Measurements from ENCODE around the gene PRR15. TPM values are rescaled to one million over a fixed set of nuclear protein-coding genes. Genes with fewer than 3 reads are reported as not detected.

The PRR15 gene
- polyA plus RNA-seq, 3 donors from 2014 or later: not detected

DNA sequence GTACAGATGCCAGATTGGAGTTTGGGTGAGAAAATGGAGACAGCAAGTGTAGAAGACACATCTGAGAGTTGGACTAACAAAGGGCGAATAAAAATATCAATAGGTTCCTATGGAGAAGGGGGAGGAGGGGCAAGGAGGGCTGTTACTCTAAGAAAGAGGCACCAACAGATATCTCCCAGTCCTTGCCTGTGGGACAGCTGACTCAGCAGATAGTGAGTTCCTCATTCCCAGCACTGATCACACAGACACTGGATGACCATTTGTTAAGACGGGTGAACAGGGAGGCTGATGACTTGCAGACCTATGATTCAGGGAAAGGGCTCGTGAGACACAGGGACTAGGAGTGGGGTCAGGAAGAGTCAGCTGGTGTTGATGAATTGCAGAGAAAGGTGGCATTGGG is 5.7 kb upstream of the PRR15 start:
- Mint-ChIP-seq H3K27me3 (ENCODE audit: low read depth in 3 of 3) (peaks cover 9 to 26% (median 22%) of the 10 kb centered on the region in 3 donors), H3K4me3 (no peak overlapping the region), H3K9me3 (peaks cover 0 to 3% (median 0%) of the 10 kb centered on the region in 6 donors), H3K36me3 (peaks cover 0 to 7% (median 0%) of the 10 kb centered on the region in 3 donors), H3K27ac (no peak overlapping the region), H3K4me1 (peaks cover under 1 to 11% of the 10 kb centered on the region in 2 donors)
- DNase-seq: no peak

DNA sequence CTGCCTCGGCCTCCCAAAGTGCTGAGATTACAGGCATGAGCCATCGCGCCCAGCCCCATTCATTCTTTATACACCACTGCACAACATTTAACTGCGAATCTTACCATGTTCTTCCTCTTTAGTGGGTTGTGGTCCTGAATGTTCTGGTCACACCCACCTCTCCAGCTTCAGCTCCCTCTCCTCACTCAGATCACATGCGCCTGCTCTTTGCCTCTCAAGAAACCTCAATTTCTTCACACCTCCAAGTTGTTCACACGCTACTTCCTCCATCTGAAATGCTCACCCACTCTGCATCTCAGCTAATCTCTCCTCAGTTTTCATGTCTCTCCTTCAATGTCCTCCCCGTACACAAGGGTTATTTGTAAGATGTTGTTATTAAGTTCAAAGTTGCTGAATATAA is 2.4 kb upstream of the PRR15 start:
- Mint-ChIP-seq H3K4me1 (peaks cover 21 to 31% of the 10 kb centered on the region in 2 donors), H3K27ac (no peak overlapping the region), H3K4me3 (no peak overlapping the region), H3K9me3 (peaks cover 0 to 3% (median 0%) of the 10 kb centered on the region in 6 donors), H3K27me3 (ENCODE audit: low read depth in 3 of 3) (peaks cover 9 to 25% (median 21%) of the 10 kb centered on the region in 3 donors), H3K36me3 (peaks cover 0 to 7% (median 4%) of the 10 kb centered on the region in 3 donors)
- DNase-seq: no peak

DNA sequence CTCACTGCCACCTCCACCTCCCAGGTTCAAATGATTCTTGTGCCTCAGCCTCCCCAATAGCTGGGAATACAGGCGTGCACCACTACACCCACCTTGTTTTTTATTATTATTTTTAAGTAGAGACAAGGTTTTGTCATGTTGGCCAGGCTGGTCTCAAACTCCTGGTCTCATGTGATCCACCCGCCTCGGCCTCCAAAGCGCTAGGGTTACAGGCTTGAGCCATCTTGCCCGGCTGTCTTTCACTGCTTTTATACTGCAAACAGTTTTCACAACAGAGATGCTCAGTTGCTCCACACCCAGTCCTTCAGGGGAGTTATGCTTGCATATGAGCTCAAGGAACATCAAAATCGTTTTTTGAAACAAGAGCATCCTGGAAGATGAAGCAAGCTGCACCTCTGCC is 1.3 kb upstream of the PRR15 start:
- Mint-ChIP-seq H3K36me3 (peaks cover 0 to 7% (median 4%) of the 10 kb centered on the region in 3 donors), H3K27me3 (ENCODE audit: low read depth in 3 of 3) (peaks cover 11 to 27% (median 26%) of the 10 kb centered on the region in 3 donors), H3K27ac (no peak overlapping the region), H3K4me1 (peaks cover 21 to 31% of the 10 kb centered on the region in 2 donors), H3K9me3 (peaks cover 0 to 3% (median 0%) of the 10 kb centered on the region in 6 donors), H3K4me3 (no peak overlapping the region)
- no peak for DNase-seq

DNA sequence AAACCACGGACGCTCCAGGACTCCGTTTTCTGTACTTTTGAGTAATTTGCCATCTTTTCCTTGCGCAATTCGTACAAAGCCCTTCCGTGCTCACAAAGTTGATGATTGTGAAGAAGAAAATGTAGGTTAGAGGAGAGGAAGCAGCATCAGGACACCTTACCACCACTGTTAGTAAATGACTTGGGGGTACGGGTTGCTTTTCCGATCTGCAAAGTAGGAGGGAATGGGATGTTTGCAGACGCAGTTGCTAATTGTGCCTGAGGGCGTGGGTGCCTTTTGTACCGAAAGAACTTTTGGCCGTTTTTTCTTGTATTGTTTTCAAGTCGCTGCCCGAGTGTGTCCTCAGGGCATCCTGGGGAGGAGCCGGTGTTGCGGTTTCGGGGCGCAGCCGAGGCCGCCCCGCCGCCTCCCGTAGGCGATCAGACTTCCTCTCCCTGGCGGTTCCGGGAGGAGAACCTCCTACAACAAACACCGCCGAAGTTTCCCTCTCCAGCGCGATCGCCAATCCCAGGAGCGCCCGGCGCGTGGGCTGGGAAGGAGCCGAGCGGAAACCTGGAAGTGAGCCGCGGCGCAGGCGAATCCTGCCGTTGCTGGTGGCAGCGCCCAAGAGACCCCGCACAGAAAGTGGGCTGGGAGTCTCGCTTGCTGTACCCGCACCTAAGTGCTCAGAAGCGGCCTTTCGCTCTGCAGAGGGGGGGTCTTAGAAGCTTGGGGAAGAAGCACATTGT is 1.0 kb downstream of the PRR15 start:
- peaks cover 0 to 7% (median 4%) of the 10 kb centered on the region in 3 donors for H3K36me3 Mint-ChIP-seq
- H3K4me3 Mint-ChIP-seq: peak overlapping the region; percentile 21 to 77 (median 69)
- DNase-seq: no peak
- H3K27ac Mint-ChIP-seq: no peak overlapping the region
- H3K4me1 Mint-ChIP-seq: peaks cover 21 to 31% of the 10 kb centered on the region in 2 donors
- peaks cover 0 to 5% (median 0%) of the 10 kb centered on the region in 6 donors for H3K9me3 Mint-ChIP-seq
- peaks cover 12 to 23% (median 20%) of the 10 kb centered on the region in 3 donors for H3K27me3 Mint-ChIP-seq (ENCODE audit: low read depth in 3 of 3)

DNA sequence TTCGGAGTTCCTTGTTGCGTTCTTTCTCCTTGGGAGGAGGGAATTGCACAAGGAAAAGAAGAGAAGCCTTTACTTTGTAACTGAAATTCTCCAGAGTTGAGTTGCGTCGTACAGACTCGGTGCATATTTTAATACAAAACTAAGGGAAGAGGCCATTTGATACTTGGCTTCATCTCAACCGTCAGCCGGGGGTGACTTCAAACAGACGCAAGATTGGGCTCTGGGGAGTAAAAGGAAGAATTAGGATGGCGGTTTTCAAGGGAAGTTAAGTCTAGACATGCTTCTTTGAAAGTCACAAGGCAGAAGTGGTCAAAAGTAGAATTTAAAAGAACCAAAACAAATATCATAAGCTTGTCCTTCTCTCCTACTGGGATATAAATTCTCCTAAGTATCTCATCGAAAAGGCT is 1.6 kb downstream of the PRR15 start:
- DNase-seq: no peak
- Mint-ChIP-seq H3K27me3 (ENCODE audit: low read depth in 3 of 3) (peaks cover 12 to 23% (median 18%) of the 10 kb centered on the region in 3 donors), H3K36me3 (peaks cover 0 to 7% (median 4%) of the 10 kb centered on the region in 3 donors), H3K9me3 (peaks cover 0 to 5% (median 0%) of the 10 kb centered on the region in 6 donors), H3K4me3 (peak overlapping the region; percentile 10 to 77 (median 31)), H3K4me1 (peaks cover 21 to 31% of the 10 kb centered on the region in 2 donors), H3K27ac (no peak overlapping the region)

DNA sequence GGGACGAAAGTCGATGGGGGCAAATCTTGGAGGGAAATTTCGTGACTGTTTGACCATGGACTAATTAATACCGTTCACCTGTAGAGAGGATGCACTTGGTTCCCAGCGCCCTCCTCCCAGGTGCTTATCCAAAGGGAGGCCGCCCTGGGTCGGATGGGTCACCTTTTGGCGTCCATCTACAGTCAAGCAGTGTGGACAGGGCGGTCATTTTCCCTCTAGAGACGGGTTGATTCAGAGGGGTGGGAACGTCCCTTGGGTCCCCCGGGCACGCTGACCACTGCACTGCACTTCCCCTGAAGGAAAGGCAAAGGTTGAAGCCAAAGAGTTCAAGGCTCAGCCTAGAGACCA is 2.0 kb downstream of the PRR15 start:
- H3K4me3 Mint-ChIP-seq: peak overlapping the region in 3 of 5 donors; percentile 10 to 77 (median 41)
- H3K9me3 Mint-ChIP-seq: peaks cover 0 to 5% (median 0%) of the 10 kb centered on the region in 6 donors
- H3K27me3 Mint-ChIP-seq (ENCODE audit: low read depth in 3 of 3): peaks cover 10 to 21% (median 15%) of the 10 kb centered on the region in 3 donors
- no peak overlapping the region for H3K27ac Mint-ChIP-seq
- H3K4me1 Mint-ChIP-seq: peaks cover 21 to 31% of the 10 kb centered on the region in 2 donors
- H3K36me3 Mint-ChIP-seq: peaks cover 0 to 7% (median 4%) of the 10 kb centered on the region in 3 donors
- DNase-seq: no peak

DNA sequence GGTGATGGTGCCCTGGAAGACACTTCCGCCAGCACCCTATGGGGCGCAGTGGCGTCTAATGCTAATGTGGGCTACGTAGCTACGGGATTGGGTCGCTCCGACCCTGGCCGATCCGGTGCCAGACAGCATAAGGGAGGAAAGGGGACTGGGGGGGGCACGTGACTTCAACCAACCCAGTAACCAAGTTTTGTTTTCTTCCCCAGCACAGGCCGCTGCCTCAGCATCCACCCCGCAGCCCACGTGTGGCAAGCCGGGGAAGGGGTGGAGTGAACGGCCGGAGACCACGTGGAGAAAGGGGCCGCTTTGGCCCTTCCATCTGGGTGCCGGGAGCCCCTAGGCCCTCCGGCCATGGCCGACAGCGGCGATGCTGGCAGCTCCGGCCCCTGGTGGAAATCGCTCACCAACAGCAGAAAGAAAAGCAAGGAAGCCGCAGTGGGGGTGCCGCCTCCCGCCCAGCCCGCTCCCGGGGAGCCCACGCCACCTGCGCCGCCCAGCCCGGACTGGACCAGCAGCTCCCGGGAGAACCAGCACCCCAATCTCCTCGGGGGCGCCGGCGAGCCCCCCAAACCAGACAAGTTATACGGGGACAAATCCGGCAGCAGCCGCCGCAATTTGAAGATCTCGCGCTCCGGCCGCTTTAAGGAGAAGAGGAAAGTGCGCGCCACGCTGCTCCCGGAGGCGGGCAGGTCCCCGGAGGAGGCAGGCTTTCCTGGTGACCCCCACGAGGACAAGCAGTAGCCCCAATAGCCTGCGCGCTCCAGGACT is 2.5 kb downstream of the PRR15 start:
- Mint-ChIP-seq H3K36me3 (peaks cover 0 to 7% (median 4%) of the 10 kb centered on the region in 3 donors), H3K4me3 (peak overlapping the region in 2 of 5 donors; percentile 13 to 15), H3K4me1 (peaks cover 21 to 30% of the 10 kb centered on the region in 2 donors), H3K27ac (no peak overlapping the region), H3K27me3 (ENCODE audit: low read depth in 3 of 3) (peaks cover 8 to 19% (median 15%) of the 10 kb centered on the region in 3 donors), H3K9me3 (peaks cover 0 to 5% (median 0%) of the 10 kb centered on the region in 6 donors)
- DNase-seq: no peak

DNA sequence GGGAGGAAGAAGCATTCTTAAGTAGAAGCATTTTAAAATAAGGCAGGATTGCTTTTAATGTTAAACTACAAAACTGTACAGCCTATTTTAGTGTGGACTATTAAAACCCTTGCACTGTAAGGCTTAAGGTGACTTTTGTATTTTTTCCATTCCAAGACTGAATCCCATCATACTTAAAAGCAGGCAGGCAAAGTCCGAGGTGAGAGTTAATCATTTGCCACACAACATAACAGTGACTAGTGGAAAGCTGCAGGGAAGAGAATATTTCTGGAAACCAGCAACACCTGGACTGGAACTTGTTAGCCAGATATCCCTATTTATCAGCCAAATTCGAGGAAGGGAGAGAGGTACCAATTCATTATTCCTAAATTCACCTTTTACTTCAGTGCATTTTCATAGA is 3.5 kb downstream of the PRR15 start:
- peaks cover 0 to 5% (median 0%) of the 10 kb centered on the region in 6 donors for H3K9me3 Mint-ChIP-seq
- no peak overlapping the region for H3K27ac Mint-ChIP-seq
- no peak for DNase-seq
- peaks cover 0 to 4% (median 0%) of the 10 kb centered on the region in 3 donors for H3K36me3 Mint-ChIP-seq
- H3K27me3 Mint-ChIP-seq (ENCODE audit: low read depth in 3 of 3): peaks cover 7 to 18% (median 9%) of the 10 kb centered on the region in 3 donors
- peaks cover 21% of the 10 kb centered on the region in 2 donors for H3K4me1 Mint-ChIP-seq
- H3K4me3 Mint-ChIP-seq: peak overlapping the region in 1 of 5 donors; percentile 34

DNA sequence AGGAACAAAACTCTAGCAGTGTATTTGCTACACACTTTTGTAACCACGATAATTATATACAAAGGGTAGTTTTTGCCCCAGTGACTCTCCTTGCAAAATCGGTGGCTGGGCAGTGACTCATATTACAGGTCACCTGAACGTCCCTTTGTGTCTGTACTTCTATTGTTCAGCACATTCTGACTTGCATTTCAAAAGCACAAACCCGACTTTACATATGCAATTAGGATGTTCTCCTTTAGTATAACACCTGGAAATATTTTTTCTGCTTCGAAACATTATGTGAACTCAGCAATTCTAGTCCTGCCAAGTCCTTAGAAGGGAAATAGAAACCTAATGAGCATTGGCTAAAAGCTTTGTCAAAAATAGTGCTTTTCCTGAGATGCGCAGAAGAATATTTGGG is 6.0 kb downstream of the PRR15 start:
- Mint-ChIP-seq H3K27ac (no peak overlapping the region), H3K4me3 (no peak overlapping the region), H3K9me3 (peaks cover 0 to 7% (median 0%) of the 10 kb centered on the region in 6 donors), H3K27me3 (ENCODE audit: low read depth in 3 of 3) (peaks cover 11 to 12% (median 11%) of the 10 kb centered on the region in 3 donors), H3K36me3 (no peaks in the 10 kb centered on the region), H3K4me1 (peaks cover 10 to 15% of the 10 kb centered on the region in 2 donors)
- DNase-seq: no peak

DNA sequence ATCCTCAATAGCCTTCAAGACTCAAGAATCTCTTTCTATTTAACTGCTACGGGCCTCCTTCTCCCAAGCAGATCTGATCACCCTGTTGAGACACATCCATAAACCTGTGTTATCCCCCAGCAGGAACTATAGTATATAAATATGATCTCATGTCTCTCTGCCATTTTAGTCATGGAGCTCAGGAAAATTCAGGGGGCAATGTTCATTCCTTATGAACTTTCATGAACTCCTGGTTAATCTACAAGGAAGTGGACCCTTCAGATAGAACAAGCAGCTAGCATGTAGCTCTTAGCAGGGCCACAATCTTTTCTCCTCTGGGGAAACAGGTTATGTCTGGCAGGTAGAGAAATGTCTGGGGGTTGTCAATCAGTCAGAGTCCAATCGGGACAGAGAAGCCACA is 8.9 kb downstream of the PRR15 start:
- Mint-ChIP-seq H3K9me3 (peaks cover 4 to 12% (median 9%) of the 10 kb centered on the region in 6 donors), H3K27ac (no peak overlapping the region), H3K27me3 (ENCODE audit: low read depth in 3 of 3) (peaks cover 3 to 10% (median 7%) of the 10 kb centered on the region in 3 donors), H3K4me3 (no peak overlapping the region), H3K4me1 (no peaks in the 10 kb centered on the region), H3K36me3 (peaks cover 0 to 3% (median 3%) of the 10 kb centered on the region in 3 donors)
- no peak for DNase-seq

DNA sequence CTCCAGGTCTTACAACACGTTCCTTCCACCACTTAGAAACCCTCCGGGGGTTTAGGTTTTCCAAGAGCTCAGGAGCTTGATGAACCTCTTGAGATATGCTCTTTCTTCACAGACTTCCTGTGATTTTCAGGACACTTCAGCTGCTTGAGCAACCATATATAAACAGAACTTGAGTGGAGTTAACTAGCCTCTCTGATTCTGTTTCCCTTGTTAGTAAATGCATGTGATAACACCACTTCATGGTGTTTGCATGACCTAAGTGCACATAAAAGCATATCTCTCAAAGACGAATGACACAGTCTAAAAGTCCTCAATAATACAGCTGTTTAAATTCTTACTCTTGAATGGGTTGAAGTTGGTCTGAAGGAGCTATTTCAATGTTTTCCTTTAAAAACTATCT is 9.9 kb downstream of the PRR15 start:
- no peak for DNase-seq
- no peaks in the 10 kb centered on the region for H3K4me1 Mint-ChIP-seq
- no peak overlapping the region for H3K4me3 Mint-ChIP-seq
- peaks cover 3 to 8% (median 5%) of the 10 kb centered on the region in 3 donors for H3K27me3 Mint-ChIP-seq (ENCODE audit: low read depth in 3 of 3)
- peaks cover 4 to 18% (median 11%) of the 10 kb centered on the region in 6 donors for H3K9me3 Mint-ChIP-seq
- H3K36me3 Mint-ChIP-seq: peaks cover 0 to 3% (median 3%) of the 10 kb centered on the region in 3 donors
- no peak overlapping the region for H3K27ac Mint-ChIP-seq

DNA sequence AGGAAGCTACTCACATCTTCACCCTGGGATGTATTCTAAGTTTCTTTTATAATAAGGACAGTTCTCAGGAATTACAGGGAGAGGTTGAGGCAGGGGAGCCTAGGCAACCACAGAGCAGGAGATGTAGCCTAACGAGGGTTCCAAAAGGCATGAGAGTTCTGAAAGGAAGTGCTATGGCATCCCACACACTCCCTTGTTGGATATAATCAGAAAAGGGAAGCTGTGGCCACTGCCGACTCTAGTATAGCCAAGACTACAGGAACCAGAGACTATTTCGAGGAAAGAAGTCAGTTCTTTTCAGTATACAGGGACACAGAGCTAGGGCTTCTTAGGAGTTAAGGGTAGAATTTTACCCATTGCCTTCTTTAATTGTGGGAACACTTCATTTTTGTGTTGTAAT is 11.0 kb downstream of the PRR15 start:
- DNase-seq: no peak
- Mint-ChIP-seq H3K27ac (no peak overlapping the region), H3K27me3 (ENCODE audit: low read depth in 3 of 3) (peaks cover 3 to 7% (median 5%) of the 10 kb centered on the region in 3 donors), H3K4me1 (no peaks in the 10 kb centered on the region), H3K36me3 (peaks cover 0 to 3% (median 3%) of the 10 kb centered on the region in 3 donors), H3K4me3 (no peak overlapping the region), H3K9me3 (peaks cover 2 to 21% (median 11%) of the 10 kb centered on the region in 6 donors)

DNA sequence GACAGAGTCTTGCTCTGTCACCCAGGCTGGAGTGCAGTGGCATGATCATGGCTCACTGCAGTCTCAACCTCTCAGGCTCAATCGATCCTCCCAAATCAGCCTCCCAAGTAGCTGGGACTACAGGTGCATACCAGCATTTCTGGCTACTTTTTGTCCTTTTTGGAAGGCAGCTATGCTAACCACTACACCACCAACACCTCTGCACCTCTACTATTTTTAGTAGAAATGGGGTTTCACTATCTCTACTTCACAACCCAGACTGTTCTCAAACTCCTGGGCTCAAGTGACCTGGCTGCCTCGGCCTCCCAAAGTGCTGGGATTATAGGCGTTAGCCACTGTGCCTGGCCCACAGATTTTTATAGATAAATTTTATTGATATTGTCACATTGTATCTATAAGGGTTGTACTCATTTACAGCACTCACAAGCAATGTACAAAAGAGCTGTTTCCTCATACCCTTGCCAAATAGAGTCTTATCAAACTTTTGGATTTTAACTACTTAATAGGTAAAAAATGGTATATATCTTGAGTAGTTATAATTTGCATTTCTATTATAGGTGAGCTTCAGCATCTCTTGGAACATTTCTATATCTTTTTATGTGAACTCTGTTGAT is 23.7 kb downstream of the PRR15 start:
- H3K36me3 Mint-ChIP-seq: no peaks in the 10 kb centered on the region
- no peak for DNase-seq

More for the DNA sequence above, 23.7 kb downstream of the PRR15 start:
- no peak overlapping the region for H3K27ac Mint-ChIP-seq
- no peak overlapping the region for H3K4me3 Mint-ChIP-seq
- no peaks in the 10 kb centered on the region for H3K27me3 Mint-ChIP-seq (ENCODE audit: low read depth in 3 of 3)
- H3K4me1 Mint-ChIP-seq: peaks cover 6 to 26% of the 10 kb centered on the region in 2 donors
- peaks cover 0 to 2% (median 0%) of the 10 kb centered on the region in 6 donors for H3K9me3 Mint-ChIP-seq
